Tibial artery (tissue), 4 donors: Measurements from ENCODE around the gene EPHA2.

ENCODE experiments used
- DNase-seq, 2 donors: peaks; one replicate each; pipeline ENCODE4 v3.0.0-alpha.2; 2019
- H3K27ac ChIP-seq, 2 donors: fragments of 200-600 bp; sonication (generic) in 1 of 2; 1 replicate in 1 of 2; 2 replicates in 1 of 2; pipeline ENCODE4 v1.5.1; 2018 to 2019; ENCODE audit warnings: mild to moderate bottlenecking in 1 of 2
- H3K27me3 ChIP-seq, 2 donors: fragments of 200-600 bp; sonication (generic) in 1 of 2; one replicate each; pipeline versions ENCODE4 v1.5.1 to v1.6.0; 2016 to 2019
- H3K36me3 ChIP-seq, 3 donors: fragments of 200-600 bp; sonication (generic) in 2 of 3; one replicate each; pipeline ENCODE4 v1.5.1; 2016 to 2019; ENCODE audit warnings: mild to moderate bottlenecking in 2 of 3
- H3K4me1 ChIP-seq, 4 donors: fragments of 200-600 bp; sonication (generic) in 2 of 4; 1 replicate in 3 of 4; 2 replicates in 1 of 4; pipeline ENCODE4 v1.5.1; 2016 to 2019
- H3K4me3 ChIP-seq, 2 donors: fragments of 200-600 bp; sonication (generic) in 1 of 2; 1 replicate in 1 of 2; 2 replicates in 1 of 2; pipeline ENCODE4 v1.5.1; 2018 to 2019; ENCODE audit warnings: mild to moderate bottlenecking in 2 of 2
- H3K9me3 ChIP-seq, 3 donors: fragments of 200-600 bp; sonication (generic) in 1 of 3; one replicate each; pipeline ENCODE4 v1.5.1; 2016 to 2019
- intact Hi-C: fragments of 100-400 bp; cut with DNase I; formaldehyde crosslinking; loops from one replicate; pipeline ENCODE4 v1.15.0; 2023; ENCODE audit warnings: low total_unique reads
- TF ChIP-seq, protein P1 (sequence below), 2 experiments: fragments of 200-600 bp in 1 of 2; fragments of 450-650 bp in 1 of 2; IDR thresholded peaks; one replicate each; pipeline ENCODE4 v1.5.1; 2017 to 2019; ENCODE audit warnings: antibody characterized with exemption in 2 of 2, mild to moderate bottlenecking in 1 of 2, moderate library complexity in 1 of 2

Gene EPHA2

GRCh38 chr1:16119926-16120325 lies 35.9 kb downstream of the EPHA2 start:
- no peaks in the 10 kb centered on the region for H3K9me3 ChIP-seq
- TF ChIP-seq, protein P1, sequence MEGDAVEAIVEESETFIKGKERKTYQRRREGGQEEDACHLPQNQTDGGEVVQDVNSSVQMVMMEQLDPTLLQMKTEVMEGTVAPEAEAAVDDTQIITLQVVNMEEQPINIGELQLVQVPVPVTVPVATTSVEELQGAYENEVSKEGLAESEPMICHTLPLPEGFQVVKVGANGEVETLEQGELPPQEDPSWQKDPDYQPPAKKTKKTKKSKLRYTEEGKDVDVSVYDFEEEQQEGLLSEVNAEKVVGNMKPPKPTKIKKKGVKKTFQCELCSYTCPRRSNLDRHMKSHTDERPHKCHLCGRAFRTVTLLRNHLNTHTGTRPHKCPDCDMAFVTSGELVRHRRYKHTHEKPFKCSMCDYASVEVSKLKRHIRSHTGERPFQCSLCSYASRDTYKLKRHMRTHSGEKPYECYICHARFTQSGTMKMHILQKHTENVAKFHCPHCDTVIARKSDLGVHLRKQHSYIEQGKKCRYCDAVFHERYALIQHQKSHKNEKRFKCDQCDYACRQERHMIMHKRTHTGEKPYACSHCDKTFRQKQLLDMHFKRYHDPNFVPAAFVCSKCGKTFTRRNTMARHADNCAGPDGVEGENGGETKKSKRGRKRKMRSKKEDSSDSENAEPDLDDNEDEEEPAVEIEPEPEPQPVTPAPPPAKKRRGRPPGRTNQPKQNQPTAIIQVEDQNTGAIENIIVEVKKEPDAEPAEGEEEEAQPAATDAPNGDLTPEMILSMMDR (IDR thresholded peaks at IDR 0.05) = no peak
- intact Hi-C loops = no loop called here

GRCh38 chr1:16119504-16119903 lies 36.4 kb downstream of the EPHA2 start:
- intact Hi-C loops = no loop called here
- Histone ChIP-seq H3K9me3 (no peaks in the 10 kb centered on the region), H3K4me1 (no peaks in the 10 kb centered on the region), H3K27ac (no peak overlapping the region), H3K4me3 (no peak overlapping the region), H3K27me3 (no peaks in the 10 kb centered on the region), H3K36me3 (peaks cover 0 to 8% (median 7%) of the 10 kb centered on the region in 3 donors)
- no peak for DNase-seq
- TF ChIP-seq, protein P1 (IDR thresholded peaks at IDR 0.05) = no peak

More at GRCh38 chr1:16119926-16120325, 35.9 kb downstream of the EPHA2 start:
- Histone ChIP-seq H3K4me1 (no peaks in the 10 kb centered on the region), H3K27ac (no peak overlapping the region), H3K27me3 (no peaks in the 10 kb centered on the region), H3K4me3 (no peak overlapping the region), H3K36me3 (peaks cover 3 to 13% (median 11%) of the 10 kb centered on the region in 3 donors)
- DNase-seq = no peak

DNA sequence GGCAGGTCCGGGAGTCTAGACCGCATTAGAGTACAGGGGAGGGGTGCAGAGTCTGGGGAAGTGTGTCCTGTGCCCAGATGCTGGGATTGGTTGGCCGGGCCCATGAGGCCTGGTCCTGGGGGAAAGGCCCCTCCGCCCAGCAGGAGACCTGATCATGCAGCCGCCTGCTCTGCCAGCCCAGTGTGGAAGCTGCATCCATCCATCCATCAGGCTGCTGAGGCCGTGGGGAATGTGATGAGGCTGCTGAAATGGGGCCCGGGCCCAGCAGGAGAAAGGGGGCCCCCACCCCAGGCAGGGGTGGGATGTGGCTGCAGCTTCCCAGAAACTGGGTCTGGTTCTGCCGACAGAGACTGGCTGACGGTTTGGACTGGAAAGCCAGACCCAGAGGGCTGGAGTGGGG lies 37.2 kb downstream of the EPHA2 start:
- Histone ChIP-seq H3K27ac (no peak overlapping the region), H3K4me3 (no peak overlapping the region), H3K27me3 (no peaks in the 10 kb centered on the region), H3K9me3 (no peaks in the 10 kb centered on the region), H3K36me3 (peaks cover 0 to under 1% (median 0%) of the 10 kb centered on the region in 3 donors), H3K4me1 (no peaks in the 10 kb centered on the region)
- intact Hi-C loops = no loop called here
- TF ChIP-seq, protein P1 (IDR thresholded peaks at IDR 0.05) = no peak
- no peak for DNase-seq

- Histone ChIP-seq H3K27me3 (no peaks in the 10 kb centered on the region), H3K27ac (no peak overlapping the region), H3K36me3 (no peaks in the 10 kb centered on the region), H3K4me3 (no peak overlapping the region), H3K4me1 (peaks cover 0 to 5% (median 0%) of the 10 kb centered on the region in 4 donors), H3K9me3 (no peaks in the 10 kb centered on the region)
- TF ChIP-seq, protein P1 (IDR thresholded peaks at IDR 0.05) = no peak
- intact Hi-C loops = no loop called here
- no peak for DNase-seq
Measured at GRCh38 chr1:16117936-16118335, 37.9 kb downstream of the EPHA2 start.

- Histone ChIP-seq H3K4me3 (no peak overlapping the region), H3K27ac (no peak overlapping the region), H3K27me3 (no peaks in the 10 kb centered on the region), H3K9me3 (no peaks in the 10 kb centered on the region), H3K4me1 (peaks cover 0 to 7% (median 0%) of the 10 kb centered on the region in 4 donors), H3K36me3 (no peaks in the 10 kb centered on the region)
- TF ChIP-seq, protein P1 (IDR thresholded peaks at IDR 0.05) = no peak
- DNase-seq = no peak
- intact Hi-C loops = no loop called here
Measured at GRCh38 chr1:16117369-16117768, 38.5 kb downstream of the EPHA2 start.

DNA sequence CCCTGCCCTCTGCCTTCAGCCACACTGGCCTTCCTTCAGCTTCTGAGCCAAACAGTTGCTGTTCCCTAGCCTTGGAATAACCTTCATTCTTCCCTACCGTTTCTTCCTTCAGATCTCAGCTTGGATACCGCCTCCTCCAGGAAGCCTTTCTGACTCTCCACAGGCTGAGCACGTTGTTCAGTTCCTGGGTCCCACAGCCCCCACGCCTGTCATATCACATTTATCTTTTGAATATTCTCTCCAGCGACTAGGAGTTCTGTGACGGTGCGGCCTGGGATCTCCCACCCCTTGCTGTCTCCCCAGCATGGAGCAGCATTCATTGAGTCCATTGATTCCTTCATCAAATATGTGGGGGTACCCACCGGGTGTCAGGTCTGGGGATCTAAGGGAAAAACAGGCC lies 39.2 kb downstream of the EPHA2 start:
- no peaks in the 10 kb centered on the region for H3K27me3 ChIP-seq
- DNase-seq = no peak
- peaks cover 0 to 12% (median 0%) of the 10 kb centered on the region in 4 donors for H3K4me1 ChIP-seq
- H3K27ac ChIP-seq = no peak overlapping the region
- no peaks in the 10 kb centered on the region for H3K36me3 ChIP-seq
- intact Hi-C loops = no loop called here
- no peaks in the 10 kb centered on the region for H3K9me3 ChIP-seq
- H3K4me3 ChIP-seq = no peak overlapping the region
- TF ChIP-seq, protein P1 (IDR thresholded peaks at IDR 0.05) = no peak
